HEK293 (cell line): ENCODE measurements around the gene CS.

Source experiments
- EGR2 ChIP-seq: fragments of 450-650 bp; formaldehyde crosslinking; IDR thresholded peaks from 2 replicates; pipeline ENCODE4 v1.5.1; 2016; ENCODE audit warnings: low read depth, missing biosample characterization, missing genetic modification characterization
- HIC1 ChIP-seq: fragments of 450-650 bp; formaldehyde crosslinking; IDR thresholded peaks from 2 replicates; pipeline ENCODE4 v1.5.1; 2016; ENCODE audit warnings: missing biosample characterization, missing genetic modification characterization
- KLF10 ChIP-seq: fragments of 450-650 bp; IDR thresholded peaks from 2 replicates; pipeline ENCODE4 v1.5.1; 2018; ENCODE audit warnings: missing biosample characterization, mild to moderate bottlenecking, missing genetic modification characterization
- KLF16 ChIP-seq: fragments of 450-650 bp; formaldehyde crosslinking; IDR thresholded peaks from 2 replicates; pipeline ENCODE4 v1.5.1; 2017; ENCODE audit warnings: missing biosample characterization, missing genetic modification characterization
- PATZ1 ChIP-seq: fragments of 450-650 bp; formaldehyde crosslinking; IDR thresholded peaks from 2 replicates; pipeline ENCODE4 v1.5.1; 2016; ENCODE audit warnings: missing biosample characterization, missing genetic modification characterization
- PRDM1 ChIP-seq: fragments of 450-650 bp; formaldehyde crosslinking; IDR thresholded peaks from 2 replicates; pipeline ENCODE4; 2016; ENCODE audit warnings: missing biosample characterization, missing genetic modification characterization
- TRIM28 ChIP-seq: IDR thresholded peaks from 2 replicates; pipeline ENCODE4 v1.6.1; 2011; ENCODE audit warnings: low read length, control low read depth, borderline replicate concordance
- TSHZ1 ChIP-seq: fragments of 450-650 bp; formaldehyde crosslinking; IDR thresholded peaks from 2 replicates; pipeline ENCODE4 v1.5.1; 2016; ENCODE audit warnings: missing biosample characterization, missing genetic modification characterization, borderline replicate concordance
- YY1 ChIP-seq: fragments of 450-650 bp; formaldehyde crosslinking; IDR thresholded peaks from 2 replicates; pipeline ENCODE4 v1.5.1; 2018; ENCODE audit warnings: missing biosample characterization, missing genetic modification characterization
- ZBTB1 ChIP-seq: fragments of 450-650 bp; formaldehyde crosslinking; IDR thresholded peaks from 2 replicates; pipeline ENCODE4 v1.5.1; 2016; ENCODE audit warnings: missing biosample characterization, missing genetic modification characterization
- ZBTB11 ChIP-seq: fragments of 450-650 bp; formaldehyde crosslinking; conservative IDR thresholded peaks from 2 replicates; pipeline ENCODE4 v1.5.1; 2016; ENCODE audit warnings: low read depth, missing biosample characterization, missing genetic modification characterization
- ZBTB21 ChIP-seq: fragments of 450-650 bp; formaldehyde crosslinking; IDR thresholded peaks from 2 replicates; pipeline ENCODE4 v1.5.1; 2017; ENCODE audit warnings: missing biosample characterization, missing genetic modification characterization
- ZEB2 ChIP-seq: fragments of 450-650 bp; formaldehyde crosslinking; IDR thresholded peaks from 2 replicates; pipeline ENCODE4 v1.5.1; 2016; ENCODE audit warnings: missing biosample characterization, missing genetic modification characterization
- ZNF2 ChIP-seq: fragments of 450-650 bp; formaldehyde crosslinking; IDR thresholded peaks from 2 replicates; pipeline ENCODE4 v1.5.1; 2016; ENCODE audit warnings: missing biosample characterization, missing genetic modification characterization
- ZNF248 ChIP-seq: fragments of 450-650 bp; formaldehyde crosslinking; IDR thresholded peaks from 2 replicates; pipeline ENCODE4 v1.5.1; 2017; ENCODE audit warnings: missing biosample characterization, missing genetic modification characterization
- ZNF335 ChIP-seq: fragments of 450-650 bp; formaldehyde crosslinking; conservative IDR thresholded peaks from 2 replicates; pipeline ENCODE4 v1.5.1; 2016; ENCODE audit warnings: missing biosample characterization, missing genetic modification characterization
- ZNF350 ChIP-seq: fragments of 450-650 bp; formaldehyde crosslinking; IDR thresholded peaks from 2 replicates; pipeline ENCODE4 v1.5.0; 2017; ENCODE audit warnings: missing biosample characterization, mild to moderate bottlenecking, missing genetic modification characterization
- ZNF548 ChIP-seq: fragments of 450-650 bp; formaldehyde crosslinking; IDR thresholded peaks from 2 replicates; pipeline ENCODE4 v1.5.1; 2016; ENCODE audit warnings: missing biosample characterization, missing genetic modification characterization
- ZNF549 ChIP-seq: fragments of 450-650 bp; IDR thresholded peaks from 2 replicates; pipeline ENCODE4 v1.5.1; 2018; ENCODE audit warnings: missing biosample characterization, missing genetic modification characterization, mild to moderate bottlenecking, inconsistent platforms, moderate library complexity
- ZNF585B ChIP-seq: fragments of 450-650 bp; formaldehyde crosslinking; IDR thresholded peaks from 2 replicates; pipeline ENCODE4 v1.5.1; 2016; ENCODE audit warnings: missing biosample characterization, missing genetic modification characterization
- ZNF664 ChIP-seq: fragments of 450-650 bp; formaldehyde crosslinking; IDR thresholded peaks from 2 replicates; pipeline ENCODE4 v1.5.1; 2016; ENCODE audit warnings: missing biosample characterization, missing genetic modification characterization
- TF ChIP-seq, protein P1 (sequence below): fragments of 450-650 bp; formaldehyde crosslinking; IDR thresholded peaks from 2 replicates; pipeline ENCODE4 v1.5.0; 2017; ENCODE audit warnings: missing biosample characterization, missing genetic modification characterization, borderline replicate concordance
- TF ChIP-seq, protein P2 (sequence below): fragments of 450-650 bp; formaldehyde crosslinking; IDR thresholded peaks from 2 replicates; pipeline ENCODE4 v1.5.1; 2016; ENCODE audit warnings: missing biosample characterization, missing genetic modification characterization

CS gene

GRCh38 chr12:56333679-56334489, 33.8 kb upstream of the CS start, which contains the start of gene PAN2 (continued):
- no peak for TF ChIP-seq ZNF549
- TF ChIP-seq ZNF2 (tag by site-specific recombination): no peak; the same call in 1 of the 2 replicates
- TF ChIP-seq HIC1 (tag by site-specific recombination): peak; percentile 76
- no peak for TF ChIP-seq ZNF248 (tag by site-specific recombination)
- TF ChIP-seq TRIM28: no peak
- TF ChIP-seq, protein P1, sequence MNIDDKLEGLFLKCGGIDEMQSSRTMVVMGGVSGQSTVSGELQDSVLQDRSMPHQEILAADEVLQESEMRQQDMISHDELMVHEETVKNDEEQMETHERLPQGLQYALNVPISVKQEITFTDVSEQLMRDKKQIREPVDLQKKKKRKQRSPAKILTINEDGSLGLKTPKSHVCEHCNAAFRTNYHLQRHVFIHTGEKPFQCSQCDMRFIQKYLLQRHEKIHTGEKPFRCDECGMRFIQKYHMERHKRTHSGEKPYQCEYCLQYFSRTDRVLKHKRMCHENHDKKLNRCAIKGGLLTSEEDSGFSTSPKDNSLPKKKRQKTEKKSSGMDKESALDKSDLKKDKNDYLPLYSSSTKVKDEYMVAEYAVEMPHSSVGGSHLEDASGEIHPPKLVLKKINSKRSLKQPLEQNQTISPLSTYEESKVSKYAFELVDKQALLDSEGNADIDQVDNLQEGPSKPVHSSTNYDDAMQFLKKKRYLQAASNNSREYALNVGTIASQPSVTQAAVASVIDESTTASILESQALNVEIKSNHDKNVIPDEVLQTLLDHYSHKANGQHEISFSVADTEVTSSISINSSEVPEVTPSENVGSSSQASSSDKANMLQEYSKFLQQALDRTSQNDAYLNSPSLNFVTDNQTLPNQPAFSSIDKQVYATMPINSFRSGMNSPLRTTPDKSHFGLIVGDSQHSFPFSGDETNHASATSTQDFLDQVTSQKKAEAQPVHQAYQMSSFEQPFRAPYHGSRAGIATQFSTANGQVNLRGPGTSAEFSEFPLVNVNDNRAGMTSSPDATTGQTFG: no peak
- no peak for TF ChIP-seq TSHZ1 (tag by site-specific recombination)
- TF ChIP-seq ZNF664 (tag by site-specific recombination): no peak
- peak; percentile 90 for TF ChIP-seq ZEB2 (tag by site-specific recombination)
- TF ChIP-seq ZNF585B (tag by site-specific recombination): no peak
- peak; percentile 88 for TF ChIP-seq PATZ1
- no peak for TF ChIP-seq ZBTB1 (tag by site-specific recombination)
- TF ChIP-seq, protein P2, sequence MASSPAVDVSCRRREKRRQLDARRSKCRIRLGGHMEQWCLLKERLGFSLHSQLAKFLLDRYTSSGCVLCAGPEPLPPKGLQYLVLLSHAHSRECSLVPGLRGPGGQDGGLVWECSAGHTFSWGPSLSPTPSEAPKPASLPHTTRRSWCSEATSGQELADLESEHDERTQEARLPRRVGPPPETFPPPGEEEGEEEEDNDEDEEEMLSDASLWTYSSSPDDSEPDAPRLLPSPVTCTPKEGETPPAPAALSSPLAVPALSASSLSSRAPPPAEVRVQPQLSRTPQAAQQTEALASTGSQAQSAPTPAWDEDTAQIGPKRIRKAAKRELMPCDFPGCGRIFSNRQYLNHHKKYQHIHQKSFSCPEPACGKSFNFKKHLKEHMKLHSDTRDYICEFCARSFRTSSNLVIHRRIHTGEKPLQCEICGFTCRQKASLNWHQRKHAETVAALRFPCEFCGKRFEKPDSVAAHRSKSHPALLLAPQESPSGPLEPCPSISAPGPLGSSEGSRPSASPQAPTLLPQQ: peak; percentile 51; the same call in 1 of the 2 replicates
- no peak; the same call in 1 of the 2 replicates for TF ChIP-seq YY1 (tag by site-specific recombination)
- TF ChIP-seq ZBTB11 (tag by site-specific recombination): peak; percentile 85
- peak; percentile 59 for TF ChIP-seq EGR2 (tag by site-specific recombination)
- TF ChIP-seq KLF16 (tag by site-specific recombination): 0 out of 2 replicates have a peak, but pooled peaks have one; percentile 22
- TF ChIP-seq ZNF350: no peak
- TF ChIP-seq ZNF335 (tag by site-specific recombination): peak; percentile 95
- no peak for TF ChIP-seq ZNF548 (tag by site-specific recombination)
- TF ChIP-seq PRDM1 (tag by site-specific recombination): peak; percentile 52; the same call in 1 of the 2 replicates
- TF ChIP-seq ZBTB21 (tag by site-specific recombination): peak; percentile 53; the same call in 1 of the 2 replicates
- TF ChIP-seq KLF10 (tag by site-specific recombination): peak; percentile 2
